ENCODE data around the gene ATOSB. TPM values are rescaled to one million over a fixed set of nuclear protein-coding genes. Genes with fewer than 3 reads are reported as not detected.

Gene ATOSB
- total and polyA plus RNA-seq, 9 of the 15 experiments (the other 6 are each of a cell fraction or from before 2014, with no cell fraction given): 0.45 to 8.0 (median 4.2) TPM

- TF ChIP-seq RREB1 (CRISPR knock-in tag; IDR thresholded peaks at IDR 0.05) (peak; percentile 43; the same call in 1 of the 2 replicates), ARID2 (IDR thresholded peaks at IDR 0.05) (no peak), ZNF232 (CRISPR knock-in tag; IDR thresholded peaks at IDR 0.05) (no peak), ZNF431 (CRISPR knock-in tag; IDR thresholded peaks at IDR 0.05) (no peak), KAT8 (IDR thresholded peaks at IDR 0.05; ENCODE audit: low read depth) (no peak), ZEB2 (IDR thresholded peaks at IDR 0.05) (no peak), GABPB1 (CRISPR knock-in tag; IDR thresholded peaks at IDR 0.05) (no peak), ZNF140 (CRISPR knock-in tag; IDR thresholded peaks at IDR 0.05) (0 out of 2 replicates have a peak, but pooled peaks have one; percentile 42), EHMT2 (IDR thresholded peaks at IDR 0.05) (no peak), HDAC8 (tag; IDR thresholded peaks at IDR 0.05) (0 out of 2 replicates have a peak, but pooled peaks have one; percentile 18), GABPA (tag; conservative IDR thresholded peaks at IDR 0.05; ENCODE audit: low read depth) (peak; percentile 53)
- TF ChIP-seq, protein P1, sequence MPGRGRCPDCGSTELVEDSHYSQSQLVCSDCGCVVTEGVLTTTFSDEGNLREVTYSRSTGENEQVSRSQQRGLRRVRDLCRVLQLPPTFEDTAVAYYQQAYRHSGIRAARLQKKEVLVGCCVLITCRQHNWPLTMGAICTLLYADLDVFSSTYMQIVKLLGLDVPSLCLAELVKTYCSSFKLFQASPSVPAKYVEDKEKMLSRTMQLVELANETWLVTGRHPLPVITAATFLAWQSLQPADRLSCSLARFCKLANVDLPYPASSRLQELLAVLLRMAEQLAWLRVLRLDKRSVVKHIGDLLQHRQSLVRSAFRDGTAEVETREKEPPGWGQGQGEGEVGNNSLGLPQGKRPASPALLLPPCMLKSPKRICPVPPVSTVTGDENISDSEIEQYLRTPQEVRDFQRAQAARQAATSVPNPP (IDR thresholded peaks at IDR 0.05; ENCODE audit: borderline replicate concordance, insufficient read depth, insufficient read length): no peak
Observed at GRCh38 chr9:35071814-35072460, 43.7 kb downstream of the ATOSB start (continued).
